D721Med (cell line): Measurements from ENCODE around the gene ASXL1.
"Not testable (repeated sequence)": the region's sequence is repeated elsewhere in the genome, so short reads cannot be mapped to it uniquely, and the experiment has no call there.

Experiments
- DNase-seq: peaks from one replicate; pipeline ENCODE4 v3.0.0; 2011; ENCODE audit warnings: low spot score; ENCODE audit not compliant: insufficient read length
- FAIRE-seq: peaks from 2 replicates; lab custom pipeline; 2011; peaks lifted over from hg19 to GRCh38; lab: Jason Lieb, UNC
- TF ChIP-seq, protein P1 (sequence below): IDR thresholded peaks from 2 replicates; pipeline ENCODE4 v1.5.1; 2012; ENCODE audit warnings: mild to moderate bottlenecking, control low read depth; ENCODE audit not compliant: insufficient read depth; ENCODE audit errors: missing control alignments

Gene ASXL1

DNA sequence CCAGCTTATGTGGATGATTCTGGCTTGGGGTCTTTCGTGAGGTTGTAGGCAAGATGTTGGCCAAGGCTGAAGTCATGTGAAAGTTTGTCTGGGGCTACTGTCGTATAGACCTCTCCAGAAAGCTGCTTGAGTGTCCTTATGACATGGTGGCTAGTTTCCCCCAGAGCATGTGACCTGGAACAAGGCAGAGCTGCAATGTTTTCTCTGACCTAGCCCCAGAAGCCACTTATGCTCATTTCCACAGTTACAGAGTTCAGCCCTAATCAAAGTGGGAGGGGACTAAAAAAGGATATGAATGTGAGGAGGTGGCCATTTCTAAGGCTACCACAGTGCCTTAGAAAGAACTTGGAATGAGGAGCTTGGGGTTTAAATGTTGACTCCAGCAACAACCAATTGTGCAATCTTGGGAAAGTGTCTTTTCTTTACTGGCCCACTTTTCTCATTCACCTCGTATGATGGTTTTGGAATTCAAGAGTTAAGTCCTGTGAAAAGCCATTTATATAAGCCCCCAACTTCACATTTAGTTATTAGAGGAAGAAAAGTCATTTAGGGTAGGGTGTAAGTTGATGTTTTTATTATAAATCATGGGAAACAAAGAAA, 5.9 kb upstream of the ASXL1 start:
- FAIRE-seq (no peak), DNase-seq (no peak)
- TF ChIP-seq, protein P1, sequence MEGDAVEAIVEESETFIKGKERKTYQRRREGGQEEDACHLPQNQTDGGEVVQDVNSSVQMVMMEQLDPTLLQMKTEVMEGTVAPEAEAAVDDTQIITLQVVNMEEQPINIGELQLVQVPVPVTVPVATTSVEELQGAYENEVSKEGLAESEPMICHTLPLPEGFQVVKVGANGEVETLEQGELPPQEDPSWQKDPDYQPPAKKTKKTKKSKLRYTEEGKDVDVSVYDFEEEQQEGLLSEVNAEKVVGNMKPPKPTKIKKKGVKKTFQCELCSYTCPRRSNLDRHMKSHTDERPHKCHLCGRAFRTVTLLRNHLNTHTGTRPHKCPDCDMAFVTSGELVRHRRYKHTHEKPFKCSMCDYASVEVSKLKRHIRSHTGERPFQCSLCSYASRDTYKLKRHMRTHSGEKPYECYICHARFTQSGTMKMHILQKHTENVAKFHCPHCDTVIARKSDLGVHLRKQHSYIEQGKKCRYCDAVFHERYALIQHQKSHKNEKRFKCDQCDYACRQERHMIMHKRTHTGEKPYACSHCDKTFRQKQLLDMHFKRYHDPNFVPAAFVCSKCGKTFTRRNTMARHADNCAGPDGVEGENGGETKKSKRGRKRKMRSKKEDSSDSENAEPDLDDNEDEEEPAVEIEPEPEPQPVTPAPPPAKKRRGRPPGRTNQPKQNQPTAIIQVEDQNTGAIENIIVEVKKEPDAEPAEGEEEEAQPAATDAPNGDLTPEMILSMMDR, result no peak

DNA sequence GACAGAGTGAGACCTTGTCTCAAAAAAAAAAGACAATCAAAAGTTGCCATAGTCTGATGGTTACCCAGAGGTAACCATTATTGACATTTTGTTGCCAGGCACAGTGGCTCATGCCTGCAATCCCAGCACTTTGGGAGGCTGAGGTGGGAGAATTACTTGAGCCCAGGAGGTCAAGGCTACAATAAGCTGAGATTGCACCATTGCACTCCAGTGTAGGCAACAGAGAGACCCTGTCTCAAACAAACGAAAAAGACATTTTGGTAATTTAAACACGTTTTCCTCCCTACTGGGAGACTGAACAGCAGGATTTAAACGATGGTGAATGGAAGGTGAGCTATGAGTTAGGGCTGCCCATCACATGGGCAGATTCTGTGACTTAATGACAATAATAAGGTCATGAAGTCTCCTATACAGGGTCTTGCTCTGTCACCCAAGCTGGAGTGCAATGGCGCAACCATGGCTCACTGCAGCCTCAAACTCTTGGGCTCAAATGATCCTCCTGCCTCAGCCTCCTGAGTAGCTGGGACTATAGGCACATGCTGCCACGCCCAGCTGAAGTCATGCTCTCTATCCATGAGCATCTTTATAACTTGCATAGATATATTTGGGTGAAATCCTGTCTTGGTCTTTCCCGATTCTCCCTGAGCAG, 4.2 kb upstream of the ASXL1 start:
- DNase-seq (no peak), FAIRE-seq (no peak)
- TF ChIP-seq, protein P1, result no peak

DNA sequence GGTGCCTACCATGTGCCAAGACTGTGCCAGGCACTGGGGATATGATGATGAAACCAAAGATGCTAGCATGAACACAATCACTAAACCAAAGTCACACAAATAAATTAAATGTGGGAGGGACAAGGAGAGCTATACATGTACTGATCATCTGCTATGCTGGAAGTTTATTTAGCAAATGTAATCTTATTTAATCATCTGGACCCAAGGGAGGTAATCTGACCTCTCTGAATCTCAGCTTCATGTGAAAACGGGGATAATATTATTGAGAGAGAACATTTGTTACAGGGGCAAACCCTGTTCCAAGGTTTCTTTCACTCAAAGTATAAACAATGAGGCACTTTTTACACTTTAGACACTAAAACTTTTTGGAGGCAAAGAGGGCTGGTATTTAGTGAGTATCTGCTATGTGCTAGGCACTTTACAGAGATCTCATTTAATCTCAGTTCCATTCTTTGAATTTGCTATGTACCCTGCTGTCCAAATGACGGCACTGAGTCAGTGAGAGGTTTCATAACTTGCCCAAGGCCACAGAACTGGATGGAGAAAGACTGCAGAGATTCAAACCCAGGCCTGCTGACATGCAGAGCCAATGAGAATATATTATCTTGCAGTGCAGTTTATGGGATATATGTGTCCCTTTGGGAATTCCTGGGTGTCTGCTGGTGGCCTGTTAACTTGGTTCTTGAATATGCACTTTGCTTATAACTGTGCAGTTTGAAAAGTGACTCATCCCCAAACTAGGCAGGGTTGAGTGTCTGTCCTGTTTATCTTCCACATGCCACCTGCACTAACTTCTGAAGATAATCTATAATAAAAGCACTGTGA, 3.3 kb upstream of the ASXL1 start:
- FAIRE-seq, result no peak
- no peak for DNase-seq
- TF ChIP-seq, protein P1, result no peak

DNA sequence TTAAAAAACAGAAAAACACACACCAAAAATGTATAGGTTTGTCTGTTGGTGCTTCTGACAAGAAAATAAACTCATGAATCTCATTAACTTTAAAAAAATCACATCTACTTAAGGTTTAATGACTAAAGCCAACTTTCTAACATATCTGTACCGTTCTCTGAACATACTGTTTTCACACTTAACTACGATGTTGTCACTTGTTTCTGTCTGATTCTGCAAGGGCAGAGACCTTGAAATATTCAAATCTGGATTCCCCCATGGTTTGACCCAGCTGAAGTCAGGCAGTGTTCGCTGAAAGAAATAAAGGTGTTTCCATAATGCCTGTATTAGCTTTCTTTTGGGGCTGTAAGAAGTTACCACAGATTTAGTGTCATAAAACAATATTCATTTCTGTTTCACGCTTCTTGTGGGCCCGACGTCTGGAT, 2.7 kb upstream of the ASXL1 start:
- DNase-seq (no peak), FAIRE-seq (no peak)
- TF ChIP-seq, protein P1, result no peak

DNA sequence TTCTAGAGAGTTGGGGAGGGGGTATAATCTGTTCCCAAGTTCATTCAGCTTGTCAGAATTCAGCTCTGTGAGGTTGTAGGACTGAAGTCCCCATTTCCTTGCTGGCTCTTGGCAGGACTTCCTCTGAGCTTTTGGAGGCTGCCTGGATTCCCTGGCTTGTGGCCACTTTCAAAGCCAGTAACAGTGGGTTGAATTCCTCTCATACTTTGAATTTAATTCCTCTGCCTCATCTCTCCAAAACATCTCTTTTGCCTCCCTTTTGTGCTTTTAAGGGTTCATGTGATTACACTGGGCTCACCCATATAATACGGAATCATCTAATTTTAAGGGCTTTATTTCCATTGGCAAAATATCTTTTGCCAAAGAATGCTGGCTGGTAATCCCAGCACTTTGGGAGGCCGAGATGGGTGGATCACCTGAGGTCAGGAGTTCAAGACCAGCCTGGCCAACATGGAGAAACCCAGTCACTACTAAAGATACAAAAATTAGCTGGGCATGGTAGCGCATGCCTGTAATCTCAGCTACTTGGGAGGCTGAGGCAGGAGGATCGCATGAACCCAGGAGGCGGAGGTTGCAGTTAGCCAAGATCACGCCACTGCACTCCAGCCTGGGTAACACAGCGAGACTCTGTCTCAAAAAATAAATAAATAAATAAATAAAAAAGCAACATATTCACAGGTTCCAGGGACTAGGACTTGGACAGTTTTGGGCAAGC, 2.1 kb upstream of the ASXL1 start:
- not testable (repeated sequence) for FAIRE-seq, DNase-seq

DNA sequence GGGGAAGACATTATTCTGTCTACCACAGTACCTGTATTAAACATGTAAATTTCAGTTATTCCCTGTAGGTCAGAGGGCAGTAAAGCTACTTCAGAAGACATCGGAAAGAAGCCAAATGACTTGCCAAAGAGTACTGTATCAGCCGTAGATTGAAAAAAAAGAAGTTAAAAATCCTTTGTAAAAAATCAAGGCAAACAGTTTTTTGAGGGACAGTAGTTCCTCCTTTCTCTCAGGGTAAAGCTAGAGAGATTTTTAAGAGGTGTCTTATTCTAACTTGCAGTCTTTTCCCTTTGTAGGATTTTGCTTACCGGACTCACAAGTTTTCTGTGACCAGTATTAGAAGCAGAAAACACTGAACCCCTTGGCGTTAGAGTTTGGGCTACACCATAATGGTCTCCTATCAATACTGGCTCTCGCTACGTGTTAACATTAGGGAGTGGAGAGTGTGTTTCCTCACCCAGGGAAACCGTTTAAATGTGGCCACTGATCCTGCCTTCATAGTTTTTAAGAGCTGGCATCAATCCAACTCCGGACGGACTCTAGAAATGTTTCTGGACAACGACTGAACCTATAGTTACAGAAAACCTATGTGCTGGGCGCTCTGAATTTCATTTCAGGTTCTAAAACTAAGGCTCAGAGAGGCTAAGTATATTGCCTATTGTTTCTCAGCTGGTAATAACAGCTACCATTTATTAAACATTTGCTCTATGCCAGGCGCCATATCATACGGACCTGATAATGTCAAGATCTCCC, 1.3 kb upstream of the ASXL1 start:
- no peak for FAIRE-seq
- DNase-seq, result no peak
- TF ChIP-seq, protein P1, result no peak
